Brain microvascular endothelial cell (primary cell): Measurements from ENCODE around the gene DAB1.

Experiments used
- DNase-seq: peaks from one replicate; pipeline ENCODE4 v3.0.0-alpha.2; 2020
- H3K27ac ChIP-seq: fragments of 250-450 bp; sonication (Bioruptor Pico); 2 replicates; pipeline ENCODE4 v1.5.1; 2020; ENCODE audit warnings: mild to moderate bottlenecking, moderate library complexity
- H3K27me3 ChIP-seq: fragments of 250-450 bp; sonication (Bioruptor Pico); replicated peaks from 2 replicates; pipeline ENCODE4 v1.5.1; 2020; ENCODE audit warnings: mild to moderate bottlenecking
- H3K36me3 ChIP-seq: fragments of 250-450 bp; sonication (Bioruptor Pico); replicated peaks from 2 replicates; pipeline ENCODE4 v1.5.1; 2020; ENCODE audit warnings: mild to moderate bottlenecking
- H3K4me3 ChIP-seq: 2 replicates; pipeline ENCODE4 v1.5.1; 2011; ENCODE audit warnings: low read depth, mild to moderate bottlenecking, control low read depth, low read length, moderate library complexity
- in situ Hi-C: cut with HindIII; loops from 2 replicates; pipeline ENCODE4 v1.10.0; 2017; ENCODE audit warnings: low sequenced_read_pairs, low pct_ligation_motif_present
- TF ChIP-seq, protein P1 (sequence below): IDR thresholded peaks from 2 replicates; pipeline ENCODE4 v1.5.1; 2011; ENCODE audit warnings: low read depth, mild to moderate bottlenecking, moderate library complexity, low read length, control low read depth, inconsistent platforms; ENCODE audit errors: missing control alignments

DAB1 gene

DNA sequence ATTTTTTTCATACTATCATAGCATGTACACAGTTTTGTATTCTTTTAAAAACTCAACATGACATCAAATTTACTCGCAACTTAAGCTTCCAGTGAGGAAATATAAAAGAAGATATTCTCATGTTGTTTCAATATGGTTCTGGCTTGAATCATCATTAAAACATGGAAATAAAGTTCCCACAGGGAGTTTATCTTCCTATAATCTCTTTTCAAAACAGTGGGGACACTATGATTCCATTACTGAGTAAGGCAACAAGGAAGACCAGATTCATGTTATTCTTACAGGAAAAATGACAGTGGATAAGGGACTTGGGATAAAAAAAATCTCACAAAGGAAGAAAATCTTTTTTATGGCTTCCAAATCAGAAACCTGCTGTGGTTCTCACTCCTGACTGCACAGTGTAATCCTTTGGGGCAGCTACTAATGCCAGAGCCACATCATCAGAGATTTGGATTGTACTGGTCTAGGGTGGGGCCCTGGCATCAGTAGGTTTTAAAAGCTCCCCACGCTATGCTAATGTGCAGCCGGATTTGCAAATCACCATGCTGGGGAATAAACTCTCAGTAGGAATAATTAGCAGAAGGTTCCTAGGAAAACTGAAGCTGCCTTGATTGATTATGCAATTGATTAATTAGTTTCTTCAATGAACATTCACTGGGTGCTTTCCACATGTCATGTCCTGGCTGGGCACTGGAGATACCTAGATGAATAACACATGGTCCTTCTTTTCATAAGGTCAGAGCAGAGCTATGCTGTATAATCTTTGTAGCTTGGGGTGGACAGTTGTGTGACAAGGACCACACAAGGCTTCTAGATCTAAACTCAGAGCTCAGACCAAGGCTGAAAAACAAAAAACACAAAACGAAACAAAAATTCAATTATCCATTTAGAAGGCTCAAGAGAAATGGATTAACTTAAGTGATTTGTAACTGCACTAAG, 386.9 kb downstream of the DAB1 start:
- no peak overlapping the region for H3K4me3 ChIP-seq
- no peaks in the 10 kb centered on the region for H3K36me3 ChIP-seq
- no peak for DNase-seq
- TF ChIP-seq, protein P1, sequence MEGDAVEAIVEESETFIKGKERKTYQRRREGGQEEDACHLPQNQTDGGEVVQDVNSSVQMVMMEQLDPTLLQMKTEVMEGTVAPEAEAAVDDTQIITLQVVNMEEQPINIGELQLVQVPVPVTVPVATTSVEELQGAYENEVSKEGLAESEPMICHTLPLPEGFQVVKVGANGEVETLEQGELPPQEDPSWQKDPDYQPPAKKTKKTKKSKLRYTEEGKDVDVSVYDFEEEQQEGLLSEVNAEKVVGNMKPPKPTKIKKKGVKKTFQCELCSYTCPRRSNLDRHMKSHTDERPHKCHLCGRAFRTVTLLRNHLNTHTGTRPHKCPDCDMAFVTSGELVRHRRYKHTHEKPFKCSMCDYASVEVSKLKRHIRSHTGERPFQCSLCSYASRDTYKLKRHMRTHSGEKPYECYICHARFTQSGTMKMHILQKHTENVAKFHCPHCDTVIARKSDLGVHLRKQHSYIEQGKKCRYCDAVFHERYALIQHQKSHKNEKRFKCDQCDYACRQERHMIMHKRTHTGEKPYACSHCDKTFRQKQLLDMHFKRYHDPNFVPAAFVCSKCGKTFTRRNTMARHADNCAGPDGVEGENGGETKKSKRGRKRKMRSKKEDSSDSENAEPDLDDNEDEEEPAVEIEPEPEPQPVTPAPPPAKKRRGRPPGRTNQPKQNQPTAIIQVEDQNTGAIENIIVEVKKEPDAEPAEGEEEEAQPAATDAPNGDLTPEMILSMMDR = no peak
- H3K27ac ChIP-seq = no peak overlapping the region
- in situ Hi-C loops = no loop called here
- H3K27me3 ChIP-seq = no peaks in the 10 kb centered on the region

DNA sequence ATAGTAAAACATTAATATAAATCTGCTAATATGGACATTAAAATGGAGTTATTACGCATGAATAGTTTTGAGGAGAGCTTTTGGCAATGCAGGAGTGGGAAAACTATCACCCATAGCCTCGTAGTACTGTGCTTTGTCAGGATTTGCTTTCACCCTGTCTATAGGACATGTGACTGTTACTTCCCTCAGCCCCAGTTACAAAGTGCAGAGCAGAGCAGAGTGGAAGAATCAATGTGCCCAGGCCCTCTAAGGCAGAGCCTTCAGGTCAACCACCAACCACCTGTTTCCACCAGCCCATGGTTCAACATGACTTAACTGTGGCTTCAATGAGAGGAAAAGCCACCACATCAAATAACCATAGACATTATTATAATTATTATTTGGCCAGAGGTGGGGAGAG, 389.1 kb downstream of the DAB1 start:
- no peak for DNase-seq
- in situ Hi-C loops = no loop called here
- TF ChIP-seq, protein P1 = no peak
- no peak overlapping the region for H3K4me3 ChIP-seq
- no peaks in the 10 kb centered on the region for H3K36me3 ChIP-seq
- H3K27me3 ChIP-seq = no peaks in the 10 kb centered on the region
- no peak overlapping the region for H3K27ac ChIP-seq

DNA sequence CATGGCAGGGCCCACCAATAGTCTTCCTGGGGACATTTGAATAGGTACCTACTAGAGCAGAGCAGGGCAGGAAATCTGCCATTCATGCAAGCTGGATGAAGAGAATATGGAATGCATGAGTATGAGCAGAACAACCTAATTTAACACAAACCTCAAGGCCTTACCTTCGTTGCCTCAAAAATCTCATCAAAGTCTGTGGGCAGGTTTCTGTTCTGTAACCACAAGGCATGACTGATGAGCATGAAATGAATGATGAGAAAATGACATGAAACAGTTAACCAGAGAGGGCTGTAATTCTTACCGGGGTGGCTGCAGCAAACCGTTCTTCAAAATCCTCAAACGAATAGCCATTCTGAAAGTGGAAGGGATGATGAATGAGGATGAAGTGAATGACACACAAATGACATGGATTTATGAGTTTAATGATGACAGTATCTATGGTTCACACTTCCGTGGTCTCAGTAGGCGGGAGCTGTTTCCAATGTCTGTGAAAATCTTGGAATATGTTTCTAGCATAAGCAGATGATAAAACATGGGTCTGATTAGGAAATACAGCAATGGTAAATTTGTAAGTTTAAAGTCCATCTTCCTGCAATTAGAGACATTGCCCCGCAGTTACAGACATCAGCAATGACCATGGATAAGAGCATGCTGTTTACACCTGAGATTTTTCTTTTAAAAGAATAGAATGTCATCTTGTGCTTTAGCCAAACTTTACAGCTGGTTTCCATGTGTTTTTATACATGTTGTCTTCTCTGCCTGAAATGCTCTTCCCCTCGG, 390.4 kb downstream of the DAB1 start:
- no peak for DNase-seq
- TF ChIP-seq, protein P1 = no peak
- Histone ChIP-seq H3K27me3 (no peaks in the 10 kb centered on the region), H3K36me3 (no peaks in the 10 kb centered on the region), H3K4me3 (no peak overlapping the region), H3K27ac (no peak overlapping the region)
- in situ Hi-C loops = no loop called here

DNA sequence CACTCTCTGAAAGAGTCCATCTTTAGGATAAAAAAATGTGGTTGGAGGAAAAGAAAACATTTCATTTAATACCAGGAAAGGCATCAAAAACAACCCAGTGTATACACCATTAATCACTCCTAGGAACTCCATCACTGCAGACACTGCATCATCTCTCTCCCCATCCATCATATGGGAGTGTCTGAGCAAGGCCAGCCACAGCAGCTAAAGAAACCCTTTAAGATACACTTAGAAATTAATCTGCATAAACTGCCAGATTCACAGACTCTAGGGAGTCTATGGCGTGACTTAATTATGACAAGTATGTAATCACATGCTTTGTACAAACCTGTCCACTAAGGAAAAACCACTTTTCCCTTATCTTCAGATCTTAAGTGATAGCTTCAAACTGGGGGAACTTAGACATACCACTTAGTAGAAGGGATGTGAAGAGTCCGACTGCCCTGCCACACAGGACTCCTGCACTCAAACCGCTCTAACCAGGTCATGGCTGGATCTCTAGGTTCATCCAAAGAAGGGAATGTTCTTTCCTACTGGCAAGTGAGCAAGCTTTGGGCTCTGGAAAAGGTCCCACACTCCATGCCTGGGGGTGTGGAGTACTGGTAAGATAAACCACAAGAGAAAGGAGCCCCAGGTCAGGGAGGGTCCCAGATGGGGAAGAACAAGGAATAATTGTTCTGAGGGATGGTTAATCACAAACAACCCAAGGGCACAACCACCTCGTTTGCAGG, 397.1 kb downstream of the DAB1 start:
- no peak for DNase-seq
- no peaks in the 10 kb centered on the region for H3K36me3 ChIP-seq
- H3K4me3 ChIP-seq = no peak overlapping the region
- no peaks in the 10 kb centered on the region for H3K27me3 ChIP-seq
- TF ChIP-seq, protein P1 = no peak
- in situ Hi-C loops = no loop called here
- H3K27ac ChIP-seq = no peak overlapping the region

DNA sequence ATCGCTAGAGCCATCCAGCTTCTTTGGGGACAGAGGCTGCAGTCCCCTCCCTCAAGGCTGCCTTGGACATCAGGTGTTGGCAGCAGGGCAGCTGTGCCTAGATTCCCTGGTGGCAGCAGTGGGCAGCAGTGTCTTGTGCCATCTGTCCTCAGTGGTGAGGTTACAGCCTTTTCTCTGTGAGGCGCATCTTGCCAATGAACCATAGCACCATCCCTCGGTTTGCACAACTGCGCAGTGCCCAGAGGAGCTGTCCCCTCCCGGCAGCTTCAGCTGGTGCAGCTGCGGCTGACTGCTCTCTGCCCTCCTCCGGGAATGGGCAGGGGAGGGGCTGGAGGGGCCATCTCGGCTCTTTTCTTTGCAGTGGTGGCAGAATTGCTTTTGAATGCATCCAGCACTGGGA, 399.0 kb downstream of the DAB1 start:
- Histone ChIP-seq H3K4me3 (no peak overlapping the region), H3K27ac (no peak overlapping the region), H3K27me3 (no peaks in the 10 kb centered on the region), H3K36me3 (no peaks in the 10 kb centered on the region)
- no peak for DNase-seq
- TF ChIP-seq, protein P1 = no peak
- in situ Hi-C loops = no loop called here
